Measurements from ENCODE around the gene GARNL3. TPM values are rescaled to one million over a fixed set of nuclear protein-coding genes. Genes with fewer than 3 reads are reported as not detected.

GARNL3 gene
- total RNA-seq, 1 donor: 5.8 TPM

- H2AFZ ChIP-seq (ENCODE audit: low read length): no peak overlapping the region
- DNase-seq (ENCODE audit: insufficient read length, low spot score, missing footprints): no peak
- no peaks in the 10 kb centered on the region for H4K20me1 ChIP-seq (ENCODE audit: insufficient read depth, low read length)
- no peak overlapping the region for H3K4me3 ChIP-seq (ENCODE audit: insufficient read depth, low read length)
- H3K9me3 ChIP-seq (ENCODE audit: low read depth, low read length): no peaks in the 10 kb centered on the region
- H3K27me3 ChIP-seq (ENCODE audit: insufficient read depth, low read length): no peaks in the 10 kb centered on the region
- H3K79me2 ChIP-seq (ENCODE audit: insufficient read depth, low read length): no peaks in the 10 kb centered on the region
- no peak overlapping the region for H3K4me2 ChIP-seq (ENCODE audit: insufficient read depth, low read length)
- no peak overlapping the region for H3K27ac ChIP-seq (ENCODE audit: low read depth, low read length)
- no peak for TF ChIP-seq CTCF (IDR thresholded peaks at IDR 0.05; ENCODE audit: extremely low read depth, low read depth, low read length)
- no peaks in the 10 kb centered on the region for H3K4me1 ChIP-seq (ENCODE audit: insufficient read depth, low read length)
- no peaks in the 10 kb centered on the region for H3K36me3 ChIP-seq (ENCODE audit: insufficient read depth, low read length)
Measured at GRCh38 chr9:127358023-127358535, 93.5 kb downstream of the GARNL3 start.

GRCh38 chr9:127358770-127359169 lies 94.2 kb downstream of the GARNL3 start:
- DNase-seq (ENCODE audit: insufficient read length, low spot score, missing footprints): no peak

GRCh38 chr9:127360250-127360649 lies 95.7 kb downstream of the GARNL3 start:
- DNase-seq (ENCODE audit: insufficient read length, low spot score, missing footprints): peak; percentile 74
- Histone ChIP-seq H3K4me2 (ENCODE audit: insufficient read depth, low read length) (peak overlapping the region; percentile 9), H2AFZ (ENCODE audit: low read length) (peak overlapping the region; percentile 36), H3K4me1 (ENCODE audit: insufficient read depth, low read length) (no peaks in the 10 kb centered on the region), H3K27me3 (ENCODE audit: insufficient read depth, low read length) (no peaks in the 10 kb centered on the region), H3K4me3 (ENCODE audit: insufficient read depth, low read length) (no peak overlapping the region), H3K36me3 (ENCODE audit: insufficient read depth, low read length) (no peaks in the 10 kb centered on the region), H3K9me3 (ENCODE audit: low read depth, low read length) (no peaks in the 10 kb centered on the region), H3K79me2 (ENCODE audit: insufficient read depth, low read length) (no peaks in the 10 kb centered on the region), H4K20me1 (ENCODE audit: insufficient read depth, low read length) (no peaks in the 10 kb centered on the region), H3K27ac (ENCODE audit: low read depth, low read length) (no peak overlapping the region)
- peak; percentile 47 for TF ChIP-seq CTCF (IDR thresholded peaks at IDR 0.05; ENCODE audit: extremely low read depth, low read depth, low read length)

More at GRCh38 chr9:127358770-127359169, 94.2 kb downstream of the GARNL3 start:
- no peak for TF ChIP-seq CTCF (IDR thresholded peaks at IDR 0.05; ENCODE audit: extremely low read depth, low read depth, low read length)
- H3K27me3 ChIP-seq (ENCODE audit: insufficient read depth, low read length): no peaks in the 10 kb centered on the region
- H3K9me3 ChIP-seq (ENCODE audit: low read depth, low read length): no peaks in the 10 kb centered on the region
- H3K36me3 ChIP-seq (ENCODE audit: insufficient read depth, low read length): no peaks in the 10 kb centered on the region
- H3K79me2 ChIP-seq (ENCODE audit: insufficient read depth, low read length): no peaks in the 10 kb centered on the region
- no peak overlapping the region for H3K27ac ChIP-seq (ENCODE audit: low read depth, low read length)
- H3K4me1 ChIP-seq (ENCODE audit: insufficient read depth, low read length): no peaks in the 10 kb centered on the region
- no peak overlapping the region for H2AFZ ChIP-seq (ENCODE audit: low read length)
- H4K20me1 ChIP-seq (ENCODE audit: insufficient read depth, low read length): no peaks in the 10 kb centered on the region
- no peak overlapping the region for H3K4me3 ChIP-seq (ENCODE audit: insufficient read depth, low read length)
- H3K4me2 ChIP-seq (ENCODE audit: insufficient read depth, low read length): no peak overlapping the region

GRCh38 chr9:127360829-127361228 lies 96.3 kb downstream of the GARNL3 start:
- H3K27me3 ChIP-seq (ENCODE audit: insufficient read depth, low read length): no peaks in the 10 kb centered on the region
- DNase-seq (ENCODE audit: insufficient read length, low spot score, missing footprints): no peak
- no peaks in the 10 kb centered on the region for H3K4me1 ChIP-seq (ENCODE audit: insufficient read depth, low read length)
- H3K9me3 ChIP-seq (ENCODE audit: low read depth, low read length): no peaks in the 10 kb centered on the region
- no peaks in the 10 kb centered on the region for H3K36me3 ChIP-seq (ENCODE audit: insufficient read depth, low read length)
- H4K20me1 ChIP-seq (ENCODE audit: insufficient read depth, low read length): no peaks in the 10 kb centered on the region
- peak; percentile 11 for TF ChIP-seq CTCF (IDR thresholded peaks at IDR 0.05; ENCODE audit: extremely low read depth, low read depth, low read length)
- peak overlapping the region; percentile 9 for H3K4me2 ChIP-seq (ENCODE audit: insufficient read depth, low read length)
- H3K4me3 ChIP-seq (ENCODE audit: insufficient read depth, low read length): no peak overlapping the region
- no peak overlapping the region for H3K27ac ChIP-seq (ENCODE audit: low read depth, low read length)
- H3K79me2 ChIP-seq (ENCODE audit: insufficient read depth, low read length): no peaks in the 10 kb centered on the region
- H2AFZ ChIP-seq (ENCODE audit: low read length): peak overlapping the region; percentile 36

All from osteoblast (primary cell).